DOHH2 (cell line): ENCODE data around the gene PLA2G3.

Experiments used
- H3F3A ChIP-seq: fragments of 200-600 bp; sonication (generic), shearing (Covaris generic); 2 replicates; pipeline ENCODE4 v1.6.0; 2016; ENCODE audit warnings: antibody characterized with exemption, mild to moderate bottlenecking; ENCODE audit not compliant: control insufficient read depth, insufficient read depth
- H3K27ac ChIP-seq: fragments of 200-600 bp; sonication (generic); 2 replicates; pipeline ENCODE4 v1.5.1; 2014; ENCODE audit warnings: low read depth, mild to moderate bottlenecking, low read length, moderate library complexity
- H3K27me3 ChIP-seq: fragments of 200-600 bp; sonication (generic); 2 replicates; pipeline ENCODE4 v1.6.1; 2014; ENCODE audit warnings: mild to moderate bottlenecking, low read length, mixed read lengths; ENCODE audit not compliant: control insufficient read depth
- H3K36me3 ChIP-seq: fragments of 200-600 bp; sonication (generic); 2 replicates; pipeline ENCODE4 v1.6.1; 2014; ENCODE audit warnings: mild to moderate bottlenecking, low read length, moderate library complexity, mixed read lengths; ENCODE audit not compliant: control insufficient read depth
- H3K4me1 ChIP-seq: fragments of 200-600 bp; sonication (generic); 2 replicates; pipeline ENCODE4 v1.6.1; 2014; ENCODE audit warnings: mild to moderate bottlenecking, low read length, mixed read lengths; ENCODE audit not compliant: control insufficient read depth
- H3K4me2 ChIP-seq: fragments of 200-600 bp; sonication (generic); 2 replicates; pipeline ENCODE4 v1.6.0; 2014; ENCODE audit warnings: mild to moderate bottlenecking, low read length, moderate library complexity
- H3K4me3 ChIP-seq: fragments of 200-600 bp; sonication (generic); 2 replicates; pipeline ENCODE4 v1.5.1; 2014; ENCODE audit warnings: mild to moderate bottlenecking, low read length, mixed read lengths
- H3K79me2 ChIP-seq: fragments of 200-600 bp; sonication (generic); 2 replicates; pipeline ENCODE4 v1.6.1; 2014; ENCODE audit warnings: mild to moderate bottlenecking, low read length, mixed read lengths; ENCODE audit not compliant: control insufficient read depth
- H3K9me2 ChIP-seq: fragments of 200-600 bp; sonication (generic); replicated peaks from 2 replicates; pipeline ENCODE4 v1.6.1; 2014; ENCODE audit warnings: mild to moderate bottlenecking, low read length, mixed read lengths; ENCODE audit not compliant: control insufficient read depth
- H3K9me3 ChIP-seq: fragments of 200-600 bp; sonication (generic); 2 replicates; pipeline ENCODE4 v1.6.1; 2014; ENCODE audit warnings: antibody characterized with exemption, low read length, mixed read lengths; ENCODE audit not compliant: control insufficient read depth, insufficient read depth
- H4K20me1 ChIP-seq: fragments of 200-600 bp; sonication (generic); 2 replicates; pipeline ENCODE4 v1.6.0; 2014; ENCODE audit warnings: low read depth, mild to moderate bottlenecking, antibody characterized with exemption, low read length, moderate library complexity; ENCODE audit not compliant: control insufficient read depth, insufficient read depth
- EZH2phosphoT487 ChIP-seq: fragments of 200-600 bp; sonication (generic); IDR thresholded peaks from 2 replicates; pipeline ENCODE4 v1.6.1; 2017; ENCODE audit warnings: borderline replicate concordance, mild to moderate bottlenecking, antibody characterized with exemption, low read length, moderate library complexity, mixed read lengths
- TF ChIP-seq, protein P1 (sequence below): fragments of 200-600 bp; sonication (generic); IDR thresholded peaks from one replicate; pipeline ENCODE4 v1.5.1; 2014; ENCODE audit warnings: antibody characterized with exemption, mild to moderate bottlenecking, low read depth, low read length; ENCODE audit not compliant: poor library complexity, severe bottlenecking

The PLA2G3 gene

DNA sequence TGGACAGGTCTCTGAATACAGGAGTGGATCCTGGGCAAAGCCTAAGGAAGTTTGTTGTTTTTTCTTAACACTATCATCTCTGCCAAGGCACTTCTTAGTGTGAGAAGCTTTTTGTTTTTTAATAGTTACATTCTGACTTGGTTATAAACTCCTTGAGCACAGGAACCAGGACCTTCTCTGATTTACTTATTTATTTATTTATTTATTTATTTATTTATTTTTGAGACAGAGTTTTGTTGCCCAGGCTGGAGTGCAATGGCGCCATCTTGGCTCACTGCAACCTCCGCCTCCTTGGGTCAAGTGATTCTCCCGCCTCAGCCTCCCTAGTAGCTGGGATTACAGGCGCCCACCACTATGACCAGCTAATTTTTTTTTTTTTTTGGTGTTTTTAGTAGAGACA lies 30.7 kb upstream of the PLA2G3 start:
- Histone ChIP-seq H3K79me2 (peaks cover 27% of the 10 kb centered on the region), H3K27ac (no peak overlapping the region), H4K20me1 (no peaks in the 10 kb centered on the region), H3K9me2 (no peaks in the 10 kb centered on the region), H3K4me3 (no peak overlapping the region), H3K4me1 (peaks cover 23% of the 10 kb centered on the region; the same call in 1 of the 2 replicates), H3K9me3 (no peaks in the 10 kb centered on the region), H3K27me3 (no peaks in the 10 kb centered on the region), H3K36me3 (no peaks in the 10 kb centered on the region; the same call in 1 of the 2 replicates), H3K4me2 (no peak overlapping the region), H3F3A (peaks cover 3% of the 10 kb centered on the region; the same call in 1 of the 2 replicates)
- no peak for TF ChIP-seq EZH2phosphoT487
- TF ChIP-seq, protein P1, sequence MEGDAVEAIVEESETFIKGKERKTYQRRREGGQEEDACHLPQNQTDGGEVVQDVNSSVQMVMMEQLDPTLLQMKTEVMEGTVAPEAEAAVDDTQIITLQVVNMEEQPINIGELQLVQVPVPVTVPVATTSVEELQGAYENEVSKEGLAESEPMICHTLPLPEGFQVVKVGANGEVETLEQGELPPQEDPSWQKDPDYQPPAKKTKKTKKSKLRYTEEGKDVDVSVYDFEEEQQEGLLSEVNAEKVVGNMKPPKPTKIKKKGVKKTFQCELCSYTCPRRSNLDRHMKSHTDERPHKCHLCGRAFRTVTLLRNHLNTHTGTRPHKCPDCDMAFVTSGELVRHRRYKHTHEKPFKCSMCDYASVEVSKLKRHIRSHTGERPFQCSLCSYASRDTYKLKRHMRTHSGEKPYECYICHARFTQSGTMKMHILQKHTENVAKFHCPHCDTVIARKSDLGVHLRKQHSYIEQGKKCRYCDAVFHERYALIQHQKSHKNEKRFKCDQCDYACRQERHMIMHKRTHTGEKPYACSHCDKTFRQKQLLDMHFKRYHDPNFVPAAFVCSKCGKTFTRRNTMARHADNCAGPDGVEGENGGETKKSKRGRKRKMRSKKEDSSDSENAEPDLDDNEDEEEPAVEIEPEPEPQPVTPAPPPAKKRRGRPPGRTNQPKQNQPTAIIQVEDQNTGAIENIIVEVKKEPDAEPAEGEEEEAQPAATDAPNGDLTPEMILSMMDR: no peak

DNA sequence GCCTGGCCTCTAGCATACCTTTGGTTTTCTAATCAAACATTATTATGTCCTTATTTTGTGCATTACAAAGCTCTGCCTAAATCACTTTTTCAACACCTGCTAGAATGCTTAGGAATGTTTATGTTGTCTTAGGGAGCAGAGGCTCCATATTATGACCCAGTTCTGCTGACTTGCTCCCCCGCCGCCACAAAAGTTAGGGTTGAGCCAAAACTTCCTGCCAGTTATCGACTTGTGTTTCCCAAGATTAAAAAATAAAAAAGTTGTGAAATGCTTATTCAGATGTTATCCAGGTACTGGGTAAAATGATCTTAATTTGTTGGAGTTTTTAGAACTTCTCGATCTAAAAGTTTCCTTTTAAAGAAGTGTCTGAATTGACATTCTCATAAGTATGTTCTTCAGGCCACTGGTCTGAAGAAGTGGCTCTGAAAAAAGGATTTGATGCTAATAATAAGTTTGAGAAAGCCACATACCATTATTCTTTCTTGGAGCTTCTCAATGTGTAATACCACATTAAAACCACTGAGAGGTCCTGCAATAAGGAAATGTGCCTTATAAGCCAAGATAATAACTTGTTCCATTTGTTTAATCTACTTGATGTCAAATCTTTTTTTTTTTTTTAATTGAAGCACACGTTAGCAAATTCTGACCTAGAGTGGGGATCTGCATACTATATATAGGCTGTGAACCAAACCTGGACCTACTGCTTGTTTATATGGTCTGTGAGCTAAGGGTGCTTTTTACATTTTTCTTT lies 21.9 kb upstream of the PLA2G3 start:
- H3K27me3 ChIP-seq: no peaks in the 10 kb centered on the region
- H3K4me1 ChIP-seq: peaks cover 30% of the 10 kb centered on the region
- H3K36me3 ChIP-seq: peaks cover 6% of the 10 kb centered on the region
- no peaks in the 10 kb centered on the region for H3K9me2 ChIP-seq
- H3K4me2 ChIP-seq: peak overlapping the region; percentile 97
- TF ChIP-seq, protein P1: no peak
- no peak for TF ChIP-seq EZH2phosphoT487
- peaks cover 33% of the 10 kb centered on the region for H3K79me2 ChIP-seq
- H4K20me1 ChIP-seq: no peaks in the 10 kb centered on the region
- H3K27ac ChIP-seq: no peak overlapping the region
- no peak overlapping the region for H3K4me3 ChIP-seq
- H3F3A ChIP-seq: no peaks in the 10 kb centered on the region; the same call in 1 of the 2 replicates
- no peaks in the 10 kb centered on the region for H3K9me3 ChIP-seq

DNA sequence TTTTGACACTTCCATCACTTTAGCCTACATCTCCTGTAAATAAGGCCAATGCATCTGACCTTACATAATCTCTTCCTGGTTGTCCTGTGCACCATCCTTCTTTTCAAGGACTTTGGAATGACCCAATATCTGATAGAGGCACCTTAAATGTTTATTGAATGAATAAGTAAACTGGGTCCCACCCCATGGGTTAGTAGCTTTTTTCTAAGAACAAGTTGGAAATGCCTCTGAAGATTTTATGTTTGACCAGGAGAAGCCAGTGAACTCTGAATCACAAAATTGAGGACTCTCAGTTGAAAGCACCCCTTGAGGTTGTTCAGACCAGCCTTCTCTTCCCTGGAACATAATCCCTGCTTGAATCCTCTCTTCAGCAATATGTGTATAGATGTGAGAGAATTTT lies 21.1 kb upstream of the PLA2G3 start:
- H3F3A ChIP-seq: no peaks in the 10 kb centered on the region; the same call in 1 of the 2 replicates
- no peak overlapping the region for H3K27ac ChIP-seq
- H3K4me1 ChIP-seq: peaks cover 27% of the 10 kb centered on the region
- H3K79me2 ChIP-seq: peaks cover 33% of the 10 kb centered on the region
- H3K4me2 ChIP-seq: peak overlapping the region; percentile 97
- TF ChIP-seq EZH2phosphoT487: no peak
- TF ChIP-seq, protein P1: no peak
- H3K9me2 ChIP-seq: no peaks in the 10 kb centered on the region
- H3K27me3 ChIP-seq: no peaks in the 10 kb centered on the region; the same call in 1 of the 2 replicates
- H3K36me3 ChIP-seq: peaks cover 6% of the 10 kb centered on the region
- H4K20me1 ChIP-seq: no peaks in the 10 kb centered on the region
- no peaks in the 10 kb centered on the region for H3K9me3 ChIP-seq
- peak overlapping the region; percentile 92; the same call in 1 of the 2 replicates for H3K4me3 ChIP-seq
